ENCODE data around the gene DOP1A.

DNA sequence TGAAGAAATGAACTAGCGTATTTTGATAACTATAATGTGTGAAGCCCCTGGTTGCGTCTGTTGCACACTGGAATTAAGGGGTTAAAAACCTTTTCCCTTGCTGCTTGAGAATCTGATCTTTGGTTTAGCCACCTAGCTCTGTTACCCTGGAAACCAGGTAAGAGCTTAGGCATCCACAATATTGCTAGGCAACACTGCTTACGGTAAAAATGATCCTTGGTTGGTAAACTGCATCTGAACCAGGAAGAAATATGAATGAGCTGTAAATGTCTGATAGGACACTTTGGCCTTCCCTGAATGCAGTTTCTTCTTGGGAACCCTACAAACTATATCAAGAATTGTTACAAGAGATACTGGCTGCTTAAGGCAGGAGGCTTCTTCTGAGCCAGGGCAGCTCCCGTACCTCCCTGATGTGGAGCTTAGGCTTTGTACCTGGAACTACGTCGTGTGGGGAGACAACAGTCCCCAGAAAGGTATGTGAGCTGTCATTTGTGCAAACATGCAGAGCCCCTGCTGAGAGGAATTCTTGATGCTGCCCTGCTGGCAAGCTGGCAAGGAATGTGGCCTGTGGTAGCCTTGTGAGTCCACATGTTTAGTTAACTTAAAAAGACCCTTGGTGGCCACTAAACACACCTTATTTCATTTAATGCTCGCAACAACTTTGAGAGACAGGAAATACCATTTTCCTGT is 20.3 kb upstream of the DOP1A start:
- TF ChIP-seq POLR2A (IDR thresholded peaks at IDR 0.05; ENCODE audit: low read depth, low read length) (no peak), POLR2AphosphoS5 (IDR thresholded peaks at IDR 0.05; ENCODE audit: low read depth, low read length) (no peak), TAF1 (IDR thresholded peaks at IDR 0.05; ENCODE audit: low read depth, low read length) (no peak)
